Breast epithelium (tissue), 3 donors: ENCODE data around the gene IFTAP.

Source experiments
- POLR2A ChIP-seq: fragments of 450-650 bp; IDR thresholded peaks from one replicate; pipeline ENCODE4 v1.6.1; 2016; ENCODE audit warnings: antibody characterized with exemption, mild to moderate bottlenecking, moderate library complexity
- POLR2AphosphoS5 ChIP-seq, 3 donors: sonication (generic); formaldehyde crosslinking; IDR thresholded peaks; one replicate each; pipeline ENCODE4 v1.6.1; 2017; ENCODE audit warnings: antibody characterized with exemption in 3 of 3
- TF ChIP-seq, protein P1 (sequence below), 3 donors: fragments of 450-650 bp; IDR thresholded peaks; one replicate each; pipeline ENCODE4 v1.5.1; 2016 to 2017; ENCODE audit warnings: antibody characterized with exemption in 3 of 3, mild to moderate bottlenecking in 3 of 3, moderate library complexity in 3 of 3

DNA sequence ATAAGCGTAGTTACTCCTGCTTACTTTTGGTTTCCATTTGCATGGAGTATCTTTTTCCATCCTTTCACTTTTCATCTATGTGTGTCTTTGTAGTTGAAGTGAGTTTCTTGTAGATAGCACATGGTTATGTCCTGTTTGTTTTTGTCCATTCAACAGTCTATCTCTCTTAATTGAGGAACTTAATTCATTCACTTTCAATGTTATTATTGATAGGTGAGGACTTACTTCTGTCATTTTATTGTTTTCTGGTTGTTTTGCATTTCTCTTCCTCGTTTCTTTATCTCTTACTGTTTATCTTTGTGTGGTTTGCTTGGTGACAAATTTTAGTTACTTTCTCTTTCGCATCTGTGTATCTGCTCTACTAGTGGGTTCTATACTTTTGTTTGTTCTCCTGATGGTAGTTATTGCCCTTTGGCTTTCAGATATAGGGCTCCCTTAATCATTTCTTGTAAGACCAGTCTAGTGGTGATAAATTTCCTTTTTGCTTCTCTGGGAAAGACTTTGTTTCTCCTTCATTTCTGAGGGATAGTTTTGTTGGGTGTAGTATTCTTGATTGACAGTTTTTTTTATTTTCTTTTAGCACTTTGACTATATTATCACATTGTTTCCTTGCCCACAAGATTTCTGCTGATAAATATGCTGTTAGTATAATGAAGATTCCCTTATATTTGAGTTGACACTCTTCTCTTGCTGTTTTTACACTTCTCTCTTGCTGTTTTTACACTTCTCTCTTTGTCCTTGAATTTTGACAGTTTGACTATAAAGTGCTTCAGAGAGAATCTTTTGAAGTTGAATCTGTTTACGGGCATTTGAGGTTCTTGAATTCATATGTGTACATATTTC is 35.5 kb upstream of the IFTAP start:
- TF ChIP-seq, protein P1, sequence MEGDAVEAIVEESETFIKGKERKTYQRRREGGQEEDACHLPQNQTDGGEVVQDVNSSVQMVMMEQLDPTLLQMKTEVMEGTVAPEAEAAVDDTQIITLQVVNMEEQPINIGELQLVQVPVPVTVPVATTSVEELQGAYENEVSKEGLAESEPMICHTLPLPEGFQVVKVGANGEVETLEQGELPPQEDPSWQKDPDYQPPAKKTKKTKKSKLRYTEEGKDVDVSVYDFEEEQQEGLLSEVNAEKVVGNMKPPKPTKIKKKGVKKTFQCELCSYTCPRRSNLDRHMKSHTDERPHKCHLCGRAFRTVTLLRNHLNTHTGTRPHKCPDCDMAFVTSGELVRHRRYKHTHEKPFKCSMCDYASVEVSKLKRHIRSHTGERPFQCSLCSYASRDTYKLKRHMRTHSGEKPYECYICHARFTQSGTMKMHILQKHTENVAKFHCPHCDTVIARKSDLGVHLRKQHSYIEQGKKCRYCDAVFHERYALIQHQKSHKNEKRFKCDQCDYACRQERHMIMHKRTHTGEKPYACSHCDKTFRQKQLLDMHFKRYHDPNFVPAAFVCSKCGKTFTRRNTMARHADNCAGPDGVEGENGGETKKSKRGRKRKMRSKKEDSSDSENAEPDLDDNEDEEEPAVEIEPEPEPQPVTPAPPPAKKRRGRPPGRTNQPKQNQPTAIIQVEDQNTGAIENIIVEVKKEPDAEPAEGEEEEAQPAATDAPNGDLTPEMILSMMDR (IDR thresholded peaks at IDR 0.05) = no peak
- TF ChIP-seq POLR2AphosphoS5 (IDR thresholded peaks at IDR 0.05) (no peak), POLR2A (no peak)
